ENCODE measurements around the gene MAP7. TPM values are rescaled to one million over a fixed set of nuclear protein-coding genes. Genes with fewer than 3 reads are reported as not detected.

Gene MAP7
- total and polyA plus RNA-seq, 9 of the 15 experiments (the other 6 are each of a cell fraction or from before 2014, with no cell fraction given) = 0.76 to 7.7 (median 3.9) TPM

GRCh38 chr6:136426627-136427377 is 123.4 kb downstream of the MAP7 start (continued):
- TF ChIP-seq ZBTB11 (CRISPR knock-in tag; IDR thresholded peaks at IDR 0.05) (peak in 1 of 3 experiments; percentile 55; a peak in 2 of 6 replicates), ZNF212 (CRISPR knock-in tag; IDR thresholded peaks at IDR 0.05) (0 out of 2 replicates have a peak, but pooled peaks have one; percentile 4), CBFB (CRISPR knock-in tag; IDR thresholded peaks at IDR 0.05) (no peak), HDAC2 (IDR thresholded peaks at IDR 0.05) (peak; percentile 38; the same call in 1 of the 2 replicates), GTF3C2 (IDR thresholded peaks at IDR 0.05; ENCODE audit: borderline replicate concordance, extremely low read depth, insufficient read length) (no peak), GATAD2A (IDR thresholded peaks at IDR 0.05) (0 out of 2 replicates have a peak, but pooled peaks have one; percentile 65), DPF2 (IDR thresholded peaks at IDR 0.05) (peak; percentile 92), ZNF197 (CRISPR knock-in tag; IDR thresholded peaks at IDR 0.05; ENCODE audit: low read depth) (peak; percentile 71; the same call in 1 of the 2 replicates), NFE2 (IDR thresholded peaks at IDR 0.05; ENCODE audit: low read depth) (no peak), ZBTB7A (IDR thresholded peaks at IDR 0.05; ENCODE audit: borderline replicate concordance, control insufficient read depth, low read depth, low read length) (peak; percentile 60; the same call in 1 of the 2 replicates), EP400 (IDR thresholded peaks at IDR 0.05) (0 out of 2 replicates have a peak, but pooled peaks have one; percentile 13)
